Pancreas (tissue), 10 donors: ENCODE measurements around the gene ACOXL. TPM values are rescaled to one million over a fixed set of nuclear protein-coding genes. Genes with fewer than 3 reads are reported as not detected.

ENCODE experiments used
- ATAC-seq, 4 donors: fragments of 200-7000 bp; cut with Tn5 transposase; one replicate each; pipeline versions ENCODE4 v1.8.0 to v1.9.1; 2020; ENCODE audit warnings: mild to moderate bottlenecking in 4 of 4, moderate library complexity in 4 of 4
- DNase-seq, 6 donors: peaks; one replicate each; pipeline ENCODE4 v3.0.0-alpha.2; 2020
- FAIRE-seq: peaks from 2 replicates; lab custom pipeline; 2012; peaks lifted over from hg19 to GRCh38; lab: Jason Lieb, UNC
- H3K27ac ChIP-seq, 4 donors: fragments of 200-600 bp; sonication (generic); 1 replicate in 3 of 4; 2 replicates in 1 of 4; pipeline versions ENCODE4 v1.5.0 to v1.8.0; 2020
- H3K27me3 ChIP-seq, 4 donors: fragments of 200-600 bp; one replicate each; pipeline ENCODE4 v1.8.0; 2021
- H3K36me3 ChIP-seq, 3 donors: fragments of 200-600 bp; sonication (generic) in 1 of 3; one replicate each; pipeline versions ENCODE4 v1.5.0 to v1.8.0; 2020 to 2021
- H3K4me1 ChIP-seq, 3 donors: fragments of 200-600 bp; one replicate each; pipeline ENCODE4 v1.8.0; 2021
- H3K4me3 ChIP-seq, 4 donors: fragments of 200-600 bp; sonication (generic) in 2 of 4; one replicate each; pipeline versions ENCODE4 v1.5.0 to v1.8.0; 2020 to 2021
- H3K9me3 ChIP-seq, 4 donors: fragments of 200-600 bp; one replicate each; pipeline ENCODE4 v1.8.0; 2021
- CTCF ChIP-seq, 4 donors: fragments of 200-600 bp; sonication (generic) in 3 of 4; IDR thresholded peaks; one replicate each; pipeline versions ENCODE4 v1.5.0 to v1.8.0; 2021; ENCODE audit warnings: antibody characterized with exemption in 4 of 4
- WGBS, 2 donors: extraction: QIAGEN DNeasy Blood & Tissue Kit; methylation state at CpG; one replicate each; pipeline ENCODE4 v1.1.7; 2013; 5-methylcytosine and 5-hydroxymethylcytosine counted together
- intact Hi-C, 3 donors: fragments of 100-400 bp; cut with DNase I; formaldehyde crosslinking; loops; one replicate each; pipeline versions ENCODE4 v1.11.1 to v1.14.2; 2022
- polyA plus RNA-seq, 2 donors: library from polyadenylated mRNA; stranded (reverse); fragments of 200-250 nt; gene quantifications; one replicate each; pipeline ENCODE4 v1.2.3, GENCODE V29; 2013
- total RNA-seq, 6 donors: library from RNA; stranded (reverse); fragmentation: NEBNext Ultra II Directional in 4 of 6; extraction: Animal tissue kit (Norgen Biotek cat#: 25700) in 4 of 6; gene quantifications; one replicate each; pipeline versions ENCODE4 v1.2.1 to v1.2.4, GENCODE V29; 2021 to 2023
- donor health status: healthy with polysubstance abuse.
- donor health status: DM: no; HTN: no; CAD: no; lungs with moderate emphysema.
- donor health status: DM: no; HTN: no; CAD: no.
- donor health status: control.
- donor health status: control.
- donor health status: Bipolar disorder and iron deficiency.
- donor health status: DM: yes; HTN: yes; CAD: no.
- donor health status: DM: no; HTN: no; CAD: no.
- donor health status: DM: no; HTN: no; CAD: no.
- donor health status: DM: yes; HTN: yes; CAD: no.

Gene ACOXL
- total and polyA plus RNA-seq, 8 donors: 0.06 to 0.75 (median 0.21) TPM; not detected in 2

GRCh38 chr2:110903548-110903947 lies 171.2 kb downstream of the ACOXL start:
- TF ChIP-seq CTCF (IDR thresholded peaks at IDR 0.05): no peak
- H3K9me3 ChIP-seq: no peaks in the 10 kb centered on the region
- WGBS, 2 donors: 79 to 80% methylated on average over 3 of the region's 3 CpGs
- no peaks in the 10 kb centered on the region for H3K4me1 ChIP-seq
- FAIRE-seq: no peak
- DNase-seq: no peak
- no peak for ATAC-seq
- no peak overlapping the region for H3K4me3 ChIP-seq
- H3K27ac ChIP-seq: no peak overlapping the region
- intact Hi-C loops: no loop called here
- H3K36me3 ChIP-seq: no peaks in the 10 kb centered on the region
- no peaks in the 10 kb centered on the region for H3K27me3 ChIP-seq

- Histone ChIP-seq H3K27me3 (no peaks in the 10 kb centered on the region), H3K27ac (no peak overlapping the region), H3K36me3 (no peaks in the 10 kb centered on the region), H3K4me3 (no peak overlapping the region), H3K4me1 (no peaks in the 10 kb centered on the region), H3K9me3 (no peaks in the 10 kb centered on the region)
- no peak for TF ChIP-seq CTCF (IDR thresholded peaks at IDR 0.05)
- intact Hi-C loops: no loop called here
- FAIRE-seq (no peak), DNase-seq (no peak), ATAC-seq (no peak)
- 79 to 87% methylated on average over 5 of the region's 5 CpGs for WGBS, 2 donors
These were observed 171.9 kb downstream of the ACOXL start for GRCh38 chr2:110904116-110904778.

- 86 to 89% methylated on average over 3 of the region's 3 CpGs for WGBS, 2 donors
- intact Hi-C loops: no loop called here
- no peak for DNase-seq
These were observed 172.4 kb downstream of the ACOXL start for GRCh38 chr2:110904779-110905148.

GRCh38 chr2:110905217-110905616 lies 172.8 kb downstream of the ACOXL start:
- no peak for ATAC-seq
- H3K4me1 ChIP-seq: peaks cover 0 to 3% (median 0%) of the 10 kb centered on the region in 3 donors
- intact Hi-C loops: no loop called here
- no peak overlapping the region for H3K27ac ChIP-seq
- no peak for TF ChIP-seq CTCF (IDR thresholded peaks at IDR 0.05)
- no peaks in the 10 kb centered on the region for H3K36me3 ChIP-seq
- FAIRE-seq: no peak
- no peaks in the 10 kb centered on the region for H3K9me3 ChIP-seq
- 82 to 90% methylated on average over 3 of the region's 3 CpGs for whole genome bisulfite sequencing, 2 donors
- DNase-seq: no peak
- no peaks in the 10 kb centered on the region for H3K27me3 ChIP-seq
- no peak overlapping the region for H3K4me3 ChIP-seq

More at GRCh38 chr2:110904779-110905148, 172.4 kb downstream of the ACOXL start:
- Histone ChIP-seq H3K36me3 (no peaks in the 10 kb centered on the region), H3K4me1 (peaks cover 0 to under 1% (median 0%) of the 10 kb centered on the region in 3 donors), H3K27ac (no peak overlapping the region), H3K27me3 (no peaks in the 10 kb centered on the region), H3K9me3 (no peaks in the 10 kb centered on the region), H3K4me3 (no peak overlapping the region)
- FAIRE-seq (no peak), ATAC-seq (no peak)
- TF ChIP-seq CTCF (IDR thresholded peaks at IDR 0.05): no peak

GRCh38 chr2:110906613-110907298 lies 174.4 kb downstream of the ACOXL start:
- TF ChIP-seq CTCF (IDR thresholded peaks at IDR 0.05): no peak
- DNase-seq (no peak), FAIRE-seq (no peak), ATAC-seq (no peak)
- Histone ChIP-seq H3K9me3 (no peaks in the 10 kb centered on the region), H3K27ac (no peak overlapping the region), H3K27me3 (no peaks in the 10 kb centered on the region), H3K4me3 (no peak overlapping the region), H3K36me3 (no peaks in the 10 kb centered on the region), H3K4me1 (peaks cover 0 to 3% (median 0%) of the 10 kb centered on the region in 3 donors)
- intact Hi-C loops: no loop called here
- WGBS, 2 donors: 93 to 94% methylated on average over 6 of the region's 6 CpGs
